Liver (tissue), 9 donors: ENCODE data around the gene MCM9. TPM values are rescaled to one million over a fixed set of nuclear protein-coding genes. Genes with fewer than 3 reads are reported as not detected.

Source experiments
- DNase-seq: peaks from one replicate; pipeline ENCODE4 v3.0.0-alpha.2; 2017; ENCODE audit warnings: low spot score
- H3K27ac ChIP-seq, 2 donors: one replicate each; pipeline ENCODE4 v1.7.0; 2013; ENCODE audit warnings: inconsistent platforms in 2 of 2, low read length in 2 of 2, control low read depth in 1 of 2, low read depth in 1 of 2, mild to moderate bottlenecking in 1 of 2
- H3K27me3 ChIP-seq, 4 donors: one replicate each; pipeline versions ENCODE4 v1.6.1 to v1.7.0; 2013; ENCODE audit warnings: low read length in 3 of 4, inconsistent platforms in 1 of 4, mild to moderate bottlenecking in 1 of 4, moderate library complexity in 1 of 4; ENCODE audit not compliant: control insufficient read depth in 4 of 4, insufficient read depth in 4 of 4
- H3K36me3 ChIP-seq, 4 donors: one replicate each; pipeline versions ENCODE4 v1.6.1 to v1.7.0; 2013; ENCODE audit warnings: low read length in 3 of 4, mild to moderate bottlenecking in 3 of 4, low read depth in 1 of 4, moderate library complexity in 1 of 4; ENCODE audit not compliant: control insufficient read depth in 4 of 4, insufficient read depth in 3 of 4
- H3K4me1 ChIP-seq, 4 donors: one replicate each; pipeline versions ENCODE4 v1.6.1 to v1.7.0; 2013; ENCODE audit warnings: low read length in 3 of 4, mild to moderate bottlenecking in 3 of 4, moderate library complexity in 1 of 4; ENCODE audit not compliant: control insufficient read depth in 4 of 4, insufficient read depth in 4 of 4
- H3K4me3 ChIP-seq, 3 donors: one replicate each; pipeline versions ENCODE4 v1.6.1 to v1.7.0; 2013; ENCODE audit warnings: low read length in 3 of 3, control low read depth in 1 of 3, low read depth in 1 of 3, mild to moderate bottlenecking in 1 of 3
- H3K9ac ChIP-seq, 2 donors: one replicate each; pipeline ENCODE4 v1.7.0; 2013; ENCODE audit warnings: low read length in 2 of 2, mild to moderate bottlenecking in 2 of 2, moderate library complexity in 2 of 2, control low read depth in 1 of 2, low read depth in 1 of 2
- H3K9me3 ChIP-seq, 4 donors: one replicate each; pipeline versions ENCODE4 v1.6.1 to v1.7.0; 2013; ENCODE audit warnings: low read length in 3 of 4; ENCODE audit not compliant: control insufficient read depth in 4 of 4
- ATF3 ChIP-seq: IDR thresholded peaks from 2 replicates; pipeline ENCODE4 v1.6.1; 2016; ENCODE audit warnings: antibody characterized with exemption
- CTCF ChIP-seq: fragments of 150-350 bp; IDR thresholded peaks from 2 replicates; pipeline ENCODE4 v1.5.1; 2017; ENCODE audit warnings: improper control_type of control experiment, low read depth, low read length; ENCODE audit not compliant: missing input control
- EGR1 ChIP-seq, 2 donors: IDR thresholded peaks; 2 replicates each; pipeline ENCODE4 v1.6.1; 2016 to 2018; ENCODE audit warnings: antibody characterized with exemption in 2 of 2, low read depth in 2 of 2
- FOXA2 ChIP-seq: IDR thresholded peaks from 2 replicates; pipeline ENCODE4 v1.6.1; 2016; ENCODE audit warnings: antibody characterized with exemption
- GABPA ChIP-seq, 2 donors: IDR thresholded peaks in 1 of 2; conservative IDR thresholded peaks in 1 of 2; 2 replicates each; pipeline ENCODE4 v1.6.1; 2016; ENCODE audit warnings: antibody characterized with exemption in 2 of 2, mild to moderate bottlenecking in 1 of 2, moderate library complexity in 1 of 2
- HNF4A ChIP-seq, 2 donors: conservative IDR thresholded peaks; 2 replicates each; pipeline ENCODE4 v1.6.1; 2016; ENCODE audit warnings: antibody characterized with exemption in 2 of 2, mild to moderate bottlenecking in 2 of 2
- HNF4G ChIP-seq: IDR thresholded peaks from 2 replicates; pipeline ENCODE4 v1.6.1; 2016; ENCODE audit warnings: antibody characterized with exemption
- JUND ChIP-seq, 2 donors: IDR thresholded peaks; 2 replicates each; pipeline ENCODE4 v1.6.1; 2016; ENCODE audit warnings: antibody characterized with exemption in 2 of 2
- NR2F2 ChIP-seq: IDR thresholded peaks from 2 replicates; pipeline ENCODE4 v1.6.1; 2016; ENCODE audit warnings: antibody characterized with exemption
- RAD21 ChIP-seq, 2 donors: IDR thresholded peaks; 2 replicates each; pipeline ENCODE4 v1.6.1; 2016; ENCODE audit warnings: antibody characterized with exemption in 2 of 2, mild to moderate bottlenecking in 2 of 2
- REST ChIP-seq: IDR thresholded peaks from 2 replicates; pipeline ENCODE4 v1.6.1; 2016; ENCODE audit warnings: antibody characterized with exemption, mild to moderate bottlenecking
- RXRA ChIP-seq, 2 donors: IDR thresholded peaks; 2 replicates each; pipeline ENCODE4 v1.6.1; 2017 to 2018; ENCODE audit warnings: antibody characterized with exemption in 2 of 2, mild to moderate bottlenecking in 1 of 2
- SP1 ChIP-seq: IDR thresholded peaks from 2 replicates; pipeline ENCODE4 v1.6.1; 2018; ENCODE audit warnings: antibody characterized with exemption, mild to moderate bottlenecking
- TAF1 ChIP-seq: conservative IDR thresholded peaks from 2 replicates; pipeline ENCODE4 v1.6.1; 2016; ENCODE audit warnings: antibody characterized with exemption, mild to moderate bottlenecking
- YY1 ChIP-seq: IDR thresholded peaks from 2 replicates; pipeline ENCODE4 v1.6.1; 2016; ENCODE audit warnings: antibody characterized with exemption, mild to moderate bottlenecking
- ZBTB33 ChIP-seq: IDR thresholded peaks from 2 replicates; pipeline ENCODE4 v1.6.1; 2016; ENCODE audit warnings: antibody characterized with exemption
- WGBS: extraction: QIAGEN DNeasy Blood & Tissue Kit; methylation state at CpG from one replicate; pipeline ENCODE4 v1.1.7; 2013; 5-methylcytosine and 5-hydroxymethylcytosine counted together
- polyA plus RNA-seq, 2 donors: library from polyadenylated mRNA; stranded (reverse) in 1 of 2; unstranded in 1 of 2; fragments of 200-250 nt in 1 of 2; fragments of >200 nt in 1 of 2; fragmentation: Nextera tagmentation in 1 of 2; extraction: Ambion mirVana in 1 of 2; gene quantifications; one replicate each; pipeline versions ENCODE4 v1.2.1 to v1.2.3, GENCODE V29; 2013 to 2015
- total RNA-seq, 2 donors: library from RNA; depleted of rRNA; stranded (reverse); fragments of >200 nt; gene quantifications; one replicate each; pipeline ENCODE4 v1.2.3, GENCODE V29; 2014
- donor health status: healthy.
- donor health status: healthy.
- donor health status: healthy.
- donor health status: healthy.
- donor health status: healthy.

Gene MCM9
- total and polyA plus RNA-seq, 4 donors, result 3.6 to 17.4 (median 8.7) TPM

- TF ChIP-seq CTCF (no peak), RXRA (IDR thresholded peaks at IDR 0.05) (no peak), FOXA2 (no peak), HNF4A (conservative IDR thresholded peaks at IDR 0.05) (no peak)
- DNase-seq, result no peak
- Histone ChIP-seq H3K4me1 (peaks cover 0 to 7% (median 4%) of the 10 kb centered on the region in 4 donors), H3K36me3 (no peaks in the 10 kb centered on the region), H3K4me3 (no peak overlapping the region), H3K27me3 (no peaks in the 10 kb centered on the region), H3K9ac (no peak overlapping the region), H3K9me3 (no peaks in the 10 kb centered on the region), H3K27ac (no peak overlapping the region)
- WGBS, result 88% methylated on average over 8 of the region's 8 CpGs
Measured at GRCh38 chr6:118786596-118787453, 148.1 kb downstream of the MCM9 start.

- 96% methylated on average over 3 of the region's 3 CpGs for WGBS
- no peak for DNase-seq
- H3K27ac ChIP-seq, result no peak overlapping the region
- H3K4me1 ChIP-seq, result peaks cover 0 to 7% (median 4%) of the 10 kb centered on the region in 4 donors
- TF ChIP-seq TAF1 (no peak), HNF4A (conservative IDR thresholded peaks at IDR 0.05) (no peak), RXRA (IDR thresholded peaks at IDR 0.05) (no peak), ATF3 (no peak), NR2F2 (no peak), EGR1 (IDR thresholded peaks at IDR 0.05; ENCODE audit: low read depth in 2 of 2) (no peak), JUND (IDR thresholded peaks at IDR 0.05) (no peak), CTCF (no peak), RAD21 (IDR thresholded peaks at IDR 0.05) (no peak), GABPA (IDR thresholded peaks at IDR 0.05 in 1 of 2, conservative IDR thresholded peaks at IDR 0.05 in 1 of 2) (no peak), FOXA2 (no peak), YY1 (no peak), ZBTB33 (no peak), HNF4G (no peak), SP1 (no peak), REST (no peak)
- no peaks in the 10 kb centered on the region for H3K36me3 ChIP-seq
- no peaks in the 10 kb centered on the region for H3K27me3 ChIP-seq
- H3K9ac ChIP-seq, result no peak overlapping the region
- no peak overlapping the region for H3K4me3 ChIP-seq
- no peaks in the 10 kb centered on the region for H3K9me3 ChIP-seq
Measured at GRCh38 chr6:118785601-118786000, 149.4 kb downstream of the MCM9 start.
